Endodermal cell (in vitro differentiated cells): ENCODE results near the gene TMEM198. TPM values are rescaled to one million over a fixed set of nuclear protein-coding genes. Genes with fewer than 3 reads are reported as not detected.
A peak's percentile ranks its signal among the peaks of the same experiment; 100 is the strongest.

ENCODE experiments used
- DNase-seq: peaks from one replicate; pipeline ENCODE4 v3.0.0-alpha.2; 2017
- H3K27ac ChIP-seq: 2 replicates; pipeline ENCODE4 v1.5.1; 2013; ENCODE audit warnings: mild to moderate bottlenecking, low read depth, low read length, moderate library complexity
- H3K27me3 ChIP-seq: 2 replicates; pipeline ENCODE4 v1.6.1; 2013; ENCODE audit warnings: mild to moderate bottlenecking, low read length, moderate library complexity; ENCODE audit not compliant: insufficient read depth, control insufficient read depth, poor library complexity, severe bottlenecking
- H3K36me3 ChIP-seq: 2 replicates; pipeline ENCODE4 v1.7.0; 2013; ENCODE audit warnings: mild to moderate bottlenecking, low read length, moderate library complexity; ENCODE audit not compliant: control insufficient read depth, insufficient read depth
- H3K4me1 ChIP-seq: one replicate; pipeline ENCODE4 v1.7.0; 2013; ENCODE audit warnings: low read length; ENCODE audit not compliant: control insufficient read depth, insufficient read depth
- H3K4me3 ChIP-seq: 2 replicates; pipeline ENCODE4 v1.5.1; 2013; ENCODE audit warnings: mild to moderate bottlenecking, low read length, moderate library complexity
- H3K9ac ChIP-seq: 2 replicates; pipeline ENCODE4 v1.6.1; 2013; ENCODE audit warnings: mild to moderate bottlenecking, low read length, moderate library complexity; ENCODE audit not compliant: poor library complexity, severe bottlenecking; ENCODE audit errors: extremely low read depth
- H3K9me3 ChIP-seq: 2 replicates; pipeline ENCODE4 v1.6.1; 2013; ENCODE audit warnings: mild to moderate bottlenecking, low read length, moderate library complexity; ENCODE audit not compliant: control insufficient read depth
- H3K27ac Mint-ChIP-seq: 2 replicates; pipeline ENCODE4 v1.8.0; 2020; ENCODE audit warnings: mixed read lengths
- H3K27me3 Mint-ChIP-seq: 2 replicates; pipeline ENCODE4 v1.8.0; 2021; ENCODE audit warnings: mild to moderate bottlenecking, mixed read lengths; ENCODE audit not compliant: insufficient read depth
- H3K36me3 Mint-ChIP-seq: 2 replicates; pipeline ENCODE4 v1.8.0; 2020; ENCODE audit warnings: low read depth, mixed read lengths
- H3K4me1 Mint-ChIP-seq: 2 replicates; pipeline ENCODE4 v1.8.0; 2020; ENCODE audit warnings: mixed read lengths
- H3K4me3 Mint-ChIP-seq: 2 replicates; pipeline ENCODE4 v1.8.0; 2020; ENCODE audit warnings: mild to moderate bottlenecking, moderate library complexity, mixed read lengths
- H3K9me3 Mint-ChIP-seq: 2 replicates; pipeline ENCODE4 v1.8.0; 2020; ENCODE audit warnings: mild to moderate bottlenecking, mixed read lengths
- CTCF ChIP-seq: fragments of 200-600 bp; sonication (generic); conservative IDR thresholded peaks from 2 replicates; pipeline ENCODE4 v1.5.0; 2021; ENCODE audit warnings: antibody characterized with exemption, mild to moderate bottlenecking
- WGBS, 2 experiments: methylation state at CpG; one replicate each; pipeline versions ENCODE4 v1.1.5 to v1.1.7; 2013; ENCODE audit warnings: missing lambda C conversion rate in 2 of 2, mixed read lengths in 1 of 2; ENCODE audit not compliant: insufficient coverage in 1 of 2, insufficient read length in 1 of 2; 5-methylcytosine and 5-hydroxymethylcytosine counted together
- total RNA-seq, 2 donors: library from RNA; stranded (reverse); fragmentation: NEBNext Ultra II Directional in 1 of 2; extraction: Animal tissue kit (Norgen Biotek cat#: 25700) in 1 of 2; gene quantifications; 2 replicates in 1 of 2; 3 replicates in 1 of 2; pipeline ENCODE4 v1.2.1, GENCODE V29; 2021

Gene TMEM198
- total RNA-seq, 2 donors from 2014 or later: 2.6 to 3.9 TPM

GRCh38 chr2:219553463-219553963, 9.7 kb downstream of the TMEM198 start:
- 86 to 90% methylated on average over 12 of the region's 12 CpGs for WGBS, 2 experiments

GRCh38 chr2:219554350-219554749, 10.5 kb downstream of the TMEM198 start:
- Mint-ChIP-seq H3K27ac (no peak overlapping the region), H3K27me3 (peaks cover 42% of the 10 kb centered on the region), H3K36me3 (peaks cover 28% of the 10 kb centered on the region), H3K4me1 (no peaks in the 10 kb centered on the region), H3K4me3 (no peak overlapping the region), H3K9me3 (no peaks in the 10 kb centered on the region)
- Histone ChIP-seq H3K27ac (no peak overlapping the region), H3K9me3 (no peaks in the 10 kb centered on the region), H3K4me1 (peaks cover 4% of the 10 kb centered on the region), H3K9ac (no peak overlapping the region), H3K4me3 (no peak overlapping the region), H3K27me3 (peaks cover 26% of the 10 kb centered on the region), H3K36me3 (no peaks in the 10 kb centered on the region)
- no peak for TF ChIP-seq CTCF
- WGBS, 2 experiments: 92 to 97% methylated on average over 10 to 15 of the region's 15 CpGs
- no peak for DNase-seq

More at GRCh38 chr2:219553463-219553963, 9.7 kb downstream of the TMEM198 start:
- Histone ChIP-seq H3K27ac (no peak overlapping the region), H3K9me3 (no peaks in the 10 kb centered on the region), H3K4me1 (peaks cover 4% of the 10 kb centered on the region), H3K9ac (no peak overlapping the region), H3K27me3 (peaks cover 26% of the 10 kb centered on the region), H3K4me3 (no peak overlapping the region), H3K36me3 (no peaks in the 10 kb centered on the region)
- Mint-ChIP-seq H3K4me1 (no peaks in the 10 kb centered on the region), H3K27ac (no peak overlapping the region), H3K4me3 (peak overlapping the region; percentile 70), H3K27me3 (peaks cover 49% of the 10 kb centered on the region), H3K36me3 (peaks cover 23% of the 10 kb centered on the region), H3K9me3 (no peaks in the 10 kb centered on the region)
- no peak for DNase-seq
- TF ChIP-seq CTCF: no peak

- peaks cover 28% of the 10 kb centered on the region for H3K27me3 Mint-ChIP-seq
- no peaks in the 10 kb centered on the region for H3K36me3 ChIP-seq
- no peak overlapping the region for H3K27ac Mint-ChIP-seq
- H3K27ac ChIP-seq: no peak overlapping the region
- peaks cover 9% of the 10 kb centered on the region for H3K4me1 ChIP-seq
- no peaks in the 10 kb centered on the region for H3K9me3 Mint-ChIP-seq
- H3K4me3 Mint-ChIP-seq: no peak overlapping the region
- no peak overlapping the region for H3K9ac ChIP-seq
- H3K4me3 ChIP-seq: no peak overlapping the region
- peaks cover 21% of the 10 kb centered on the region for H3K27me3 ChIP-seq
- TF ChIP-seq CTCF: no peak
- DNase-seq: no peak
- 94 to 96% methylated on average over 17 to 20 of the region's 20 CpGs for whole genome bisulfite sequencing, 2 experiments
- no peaks in the 10 kb centered on the region for H3K9me3 ChIP-seq
- H3K4me1 Mint-ChIP-seq: peaks cover 4% of the 10 kb centered on the region
- H3K36me3 Mint-ChIP-seq: peaks cover 31% of the 10 kb centered on the region
These were observed 12.1 kb downstream of the TMEM198 start for GRCh38 chr2:219555956-219556355.
